Measurements from ENCODE around the gene ATF7. TPM values are rescaled to one million over a fixed set of nuclear protein-coding genes. Genes with fewer than 3 reads are reported as not detected.
A peak's percentile ranks its signal among the peaks of the same experiment; 100 is the strongest.
"Not testable (repeated sequence)": the region's sequence is repeated elsewhere in the genome, so short reads cannot be mapped to it uniquely, and the experiment has no call there.

ATF7 gene
- total and polyA plus RNA-seq, 8 donors: 48.7 to 72.5 (median 63.4) TPM

- intact Hi-C loops (cut with DNase I): no loop called here
- H3K4me1 ChIP-seq: peaks cover 0 to 23% of the 10 kb centered on the region in 2 donors
- peaks cover 0 to 95% of the 10 kb centered on the region in 2 donors for H3K36me3 ChIP-seq
- no peaks in the 10 kb centered on the region for H3K27me3 ChIP-seq
- TF ChIP-seq, protein P1, sequence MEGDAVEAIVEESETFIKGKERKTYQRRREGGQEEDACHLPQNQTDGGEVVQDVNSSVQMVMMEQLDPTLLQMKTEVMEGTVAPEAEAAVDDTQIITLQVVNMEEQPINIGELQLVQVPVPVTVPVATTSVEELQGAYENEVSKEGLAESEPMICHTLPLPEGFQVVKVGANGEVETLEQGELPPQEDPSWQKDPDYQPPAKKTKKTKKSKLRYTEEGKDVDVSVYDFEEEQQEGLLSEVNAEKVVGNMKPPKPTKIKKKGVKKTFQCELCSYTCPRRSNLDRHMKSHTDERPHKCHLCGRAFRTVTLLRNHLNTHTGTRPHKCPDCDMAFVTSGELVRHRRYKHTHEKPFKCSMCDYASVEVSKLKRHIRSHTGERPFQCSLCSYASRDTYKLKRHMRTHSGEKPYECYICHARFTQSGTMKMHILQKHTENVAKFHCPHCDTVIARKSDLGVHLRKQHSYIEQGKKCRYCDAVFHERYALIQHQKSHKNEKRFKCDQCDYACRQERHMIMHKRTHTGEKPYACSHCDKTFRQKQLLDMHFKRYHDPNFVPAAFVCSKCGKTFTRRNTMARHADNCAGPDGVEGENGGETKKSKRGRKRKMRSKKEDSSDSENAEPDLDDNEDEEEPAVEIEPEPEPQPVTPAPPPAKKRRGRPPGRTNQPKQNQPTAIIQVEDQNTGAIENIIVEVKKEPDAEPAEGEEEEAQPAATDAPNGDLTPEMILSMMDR (IDR thresholded peaks at IDR 0.05): no peak
- H3K27ac ChIP-seq: peak overlapping the region in 1 of 2 donors; percentile 33
- no peaks in the 10 kb centered on the region for H3K9me3 ChIP-seq
- no peak overlapping the region for H3K4me3 ChIP-seq
- ATAC-seq (no peak), DNase-seq (no peak)
These were observed 142.8 kb downstream of the ATF7 start for GRCh38 chr12:53483225-53483978.

DNA sequence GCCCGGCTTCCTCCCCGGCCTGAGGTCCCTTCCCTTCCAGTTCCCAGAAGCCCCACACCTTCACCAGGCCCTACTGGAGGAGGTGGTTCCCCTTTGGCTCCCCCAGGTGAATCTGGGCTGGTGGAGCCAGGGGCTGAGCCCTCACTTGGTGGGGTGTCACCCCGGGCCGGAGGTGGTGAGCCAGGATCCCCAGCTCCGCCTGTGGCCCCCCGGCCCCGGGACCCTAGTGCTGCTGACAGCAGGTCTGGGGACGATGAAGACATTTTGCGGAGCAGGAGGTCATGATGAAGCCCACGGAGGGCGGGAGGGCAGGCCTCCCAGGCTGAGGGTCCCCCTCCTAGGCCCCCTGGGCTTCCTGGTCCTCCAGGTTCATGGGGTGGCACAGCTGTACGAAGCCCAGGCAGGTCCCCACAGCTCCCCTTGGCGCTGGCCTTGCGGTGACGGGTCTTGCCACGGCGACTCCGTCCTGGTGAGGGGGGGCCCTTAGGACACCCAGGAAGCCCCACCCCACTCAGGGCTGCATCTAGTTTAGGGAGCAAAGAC, 143.5 kb downstream of the ATF7 start:
- Histone ChIP-seq H3K4me1 (peaks cover 0 to 28% of the 10 kb centered on the region in 2 donors), H3K9me3 (no peaks in the 10 kb centered on the region), H3K27me3 (no peaks in the 10 kb centered on the region), H3K4me3 (no peak overlapping the region), H3K27ac (no peak overlapping the region), H3K36me3 (peaks cover 0 to 100% of the 10 kb centered on the region in 2 donors)
- DNase-seq (no peak), ATAC-seq (no peak)
- intact Hi-C loops (cut with DNase I): no loop called here
- TF ChIP-seq, protein P1 (IDR thresholded peaks at IDR 0.05): no peak

DNA sequence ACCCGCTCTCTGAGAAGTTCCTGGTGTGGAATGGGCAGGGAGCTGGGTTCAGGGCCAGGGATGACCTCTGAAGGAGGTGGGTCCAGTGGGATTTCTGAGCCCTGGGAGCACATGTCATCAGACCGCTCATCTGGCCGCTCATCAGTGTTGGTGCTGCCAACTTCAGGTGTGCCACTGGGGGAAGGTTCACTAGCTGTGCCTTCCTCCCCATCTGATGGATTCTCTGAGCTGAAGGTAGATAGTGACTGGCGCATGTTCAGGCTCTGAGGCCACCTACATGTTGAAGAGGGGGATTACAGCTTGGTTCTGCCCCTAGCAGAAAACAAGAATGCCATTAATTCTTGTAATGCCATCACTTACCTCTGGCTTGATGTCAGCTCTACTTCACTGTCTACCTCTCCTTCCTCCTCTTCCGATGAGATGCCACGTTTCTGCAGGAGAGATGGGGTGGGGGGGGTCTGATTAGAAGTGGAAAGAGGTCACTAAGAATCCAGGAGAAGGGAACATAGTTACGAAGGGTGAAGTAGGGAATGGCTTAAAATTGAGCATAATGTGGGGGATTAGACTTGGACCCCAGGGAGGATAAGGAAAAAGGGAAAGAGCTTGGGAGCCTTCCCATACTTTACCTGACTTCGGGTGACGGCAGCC, 144.1 kb downstream of the ATF7 start:
- H3K9me3 ChIP-seq: no peaks in the 10 kb centered on the region
- H3K36me3 ChIP-seq: peaks cover 0 to 100% of the 10 kb centered on the region in 2 donors
- no peak overlapping the region for H3K27ac ChIP-seq
- TF ChIP-seq, protein P1 (IDR thresholded peaks at IDR 0.05): no peak
- H3K4me3 ChIP-seq: no peak overlapping the region
- ATAC-seq (no peak), DNase-seq (no peak)
- intact Hi-C loops (cut with DNase I): no loop called here
- H3K4me1 ChIP-seq: peaks cover 0 to 25% of the 10 kb centered on the region in 2 donors
- H3K27me3 ChIP-seq: no peaks in the 10 kb centered on the region

DNA sequence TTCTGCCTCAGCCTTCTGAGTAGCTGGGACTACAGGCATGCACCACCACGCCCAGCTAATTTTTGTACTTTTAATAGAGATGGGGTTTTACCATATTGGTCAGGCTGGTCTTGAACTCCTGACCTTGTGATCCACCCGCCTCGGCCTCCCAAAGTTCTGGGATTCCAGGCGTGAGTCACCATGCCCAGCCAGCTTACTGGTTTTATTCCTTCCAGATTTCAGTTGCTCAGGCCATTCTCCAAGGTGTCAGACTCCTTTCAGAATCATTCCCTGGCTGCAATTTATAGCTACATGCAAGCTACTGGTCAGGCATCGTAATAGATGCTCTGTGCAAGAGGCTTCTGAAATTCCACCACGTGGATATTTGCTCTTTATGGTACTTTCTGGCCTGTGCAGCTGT, 144.7 kb downstream of the ATF7 start:
- Histone ChIP-seq H3K4me1 (peaks cover 0 to 28% of the 10 kb centered on the region in 2 donors), H3K36me3 (peaks cover 0 to 100% of the 10 kb centered on the region in 2 donors)
- H3K27me3 ChIP-seq; H3K9me3 ChIP-seq; intact Hi-C loops (cut with DNase I); H3K4me3 ChIP-seq; ATAC-seq; H3K27ac ChIP-seq; DNase-seq: not testable (repeated sequence)

GRCh38 chr12:53480491-53481442, 145.4 kb downstream of the ATF7 start:
- ATAC-seq: no peak
- peaks cover 0 to 100% of the 10 kb centered on the region in 2 donors for H3K36me3 ChIP-seq
- intact Hi-C loops (cut with DNase I): no loop called here
- no peak overlapping the region for H3K27ac ChIP-seq
- H3K4me1 ChIP-seq: peaks cover 0 to 29% of the 10 kb centered on the region in 2 donors
- no peaks in the 10 kb centered on the region for H3K9me3 ChIP-seq
- TF ChIP-seq, protein P1 (IDR thresholded peaks at IDR 0.05): no peak
- H3K27me3 ChIP-seq: no peaks in the 10 kb centered on the region
- no peak overlapping the region for H3K4me3 ChIP-seq
- no peak for DNase-seq

Data from left lung (tissue), 10 donors.